Left colon (tissue), 2 donors: Measurements from ENCODE around the gene TMEM120B. TPM values are rescaled to one million over a fixed set of nuclear protein-coding genes. Genes with fewer than 3 reads are reported as not detected.

Experiments used
- ATAC-seq: fragments of 200-7000 bp; cut with Tn5 transposase; one replicate; pipeline ENCODE4 v1.9.1; 2020; ENCODE audit warnings: mild to moderate bottlenecking, moderate library complexity
- DNase-seq, 2 donors: peaks; one replicate each; pipeline ENCODE4 v3.0.0-alpha.2; 2020
- intact Hi-C, 2 donors: fragments of 100-400 bp; cut with DNase I in 1 of 2; cut with micrococcal nuclease in 1 of 2; formaldehyde crosslinking; loops; one replicate each; pipeline versions ENCODE4 v1.11.2 to v1.14.0; 2022; cut with DNase I, micrococcal nuclease
- total RNA-seq, 2 donors: library from RNA; stranded (reverse); fragmentation: NEBNext Ultra II Directional; extraction: Animal tissue kit (Norgen Biotek cat#: 25700); gene quantifications; one replicate each; pipeline ENCODE4 v1.2.1, GENCODE V29; 2021
- donor health status: DM: no; HTN: no; CAD: no.
- donor health status: DM: yes; HTN: yes; CAD: no.

The TMEM120B gene
- total RNA-seq, 2 donors from 2014 or later, result 4.7 to 5.8 TPM

GRCh38 chr12:121816925-121817647 is 104.5 kb downstream of the TMEM120B start:
- DNase-seq, result no peak
- ATAC-seq, result no peak
- intact Hi-C loops, result no loop called here

- ATAC-seq, result no peak
- intact Hi-C loops, result no loop called here
- DNase-seq, result no peak
Observed at GRCh38 chr12:121817648-121818043, 105.1 kb downstream of the TMEM120B start.

GRCh38 chr12:121819212-121819949 is 106.8 kb downstream of the TMEM120B start:
- no peak for DNase-seq
- intact Hi-C loops, result no loop called here

GRCh38 chr12:121820056-121820455 is 107.5 kb downstream of the TMEM120B start:
- intact Hi-C loops, result no loop called here
- no peak for DNase-seq
- no peak for ATAC-seq

More at GRCh38 chr12:121819212-121819949, 106.8 kb downstream of the TMEM120B start:
- ATAC-seq, result no peak

GRCh38 chr12:121822393-121823100 is 110.0 kb downstream of the TMEM120B start:
- no peak for ATAC-seq
- no peak for DNase-seq
- intact Hi-C loops, result no loop called here

- no peak for DNase-seq
- ATAC-seq, result no peak
- intact Hi-C loops, result no loop called here
Observed at GRCh38 chr12:121823101-121823726, 110.7 kb downstream of the TMEM120B start.

- intact Hi-C loops, result no loop called here
- DNase-seq (no peak), ATAC-seq (no peak)
Observed at GRCh38 chr12:121823727-121824115, 111.2 kb downstream of the TMEM120B start.

GRCh38 chr12:121825041-121825523 is 112.5 kb downstream of the TMEM120B start:
- intact Hi-C loops, result no loop called here
- DNase-seq (no peak), ATAC-seq (peak; percentile 12)

- ATAC-seq, result no peak
- DNase-seq, result no peak
- intact Hi-C loops, result no loop called here
Observed at GRCh38 chr12:121826318-121827150, 114.0 kb downstream of the TMEM120B start.

- peak; percentile 12 for ATAC-seq
- DNase-seq, result no peak
- intact Hi-C loops, result no loop called here
Observed at GRCh38 chr12:121827351-121828099, 115.0 kb downstream of the TMEM120B start.

GRCh38 chr12:121828306-121828705 is 115.8 kb downstream of the TMEM120B start:
- DNase-seq, result no peak
- ATAC-seq, result no peak
- intact Hi-C loops, result no loop called here

- no peak for DNase-seq
- intact Hi-C loops, result no loop called here
- ATAC-seq, result no peak
Observed at GRCh38 chr12:121828826-121829225, 116.3 kb downstream of the TMEM120B start.

- intact Hi-C loops, result no loop called here
- DNase-seq (no peak), ATAC-seq (no peak)
Observed at GRCh38 chr12:121829250-121829918, 116.8 kb downstream of the TMEM120B start.

GRCh38 chr12:121830134-121830533 is 117.6 kb downstream of the TMEM120B start:
- ATAC-seq (no peak), DNase-seq (no peak)
- intact Hi-C loops, result no loop called here

GRCh38 chr12:121830588-121831265 is 118.2 kb downstream of the TMEM120B start:
- no peak for DNase-seq
- intact Hi-C loops, result no loop called here
- no peak for ATAC-seq
